ENCODE measurements around the gene GPER1. TPM values are rescaled to one million over a fixed set of nuclear protein-coding genes. Genes with fewer than 3 reads are reported as not detected.

The GPER1 gene
- total RNA-seq, 1 experiment from 2014 or later = not detected

GRCh38 chr7:1120791-1121190, 32.9 kb downstream of the GPER1 start:
- Histone ChIP-seq H4K20me1 (ENCODE audit: control insufficient read depth, insufficient read depth, insufficient read length) (no peaks in the 10 kb centered on the region), H3K9me3 (ENCODE audit: control insufficient read depth, low read depth, low read length) (no peaks in the 10 kb centered on the region), H3K27ac (ENCODE audit: insufficient read length, low read depth, low read length) (no peak overlapping the region), H3K79me2 (ENCODE audit: insufficient read depth, low read length) (peaks cover 8% of the 10 kb centered on the region; the same call in 1 of the 2 replicates), H2BK12ac (ENCODE audit: insufficient read length, low read depth, low read length) (no peak overlapping the region), H3K27me3 (ENCODE audit: insufficient read depth, low read length) (no peaks in the 10 kb centered on the region), H4K8ac (replicated peaks; ENCODE audit: insufficient read length, low read depth, low read length) (no peak overlapping the region), H3T11ph (ENCODE audit: low read length) (no peak overlapping the region), H3K18ac (ENCODE audit: insufficient read length, low read depth, low read length) (no peak overlapping the region), H3K14ac (ENCODE audit: insufficient read depth, low read length) (no peak overlapping the region), H3K23me2 (ENCODE audit: insufficient read length, low read depth, low read length, poor library complexity, severe bottlenecking) (no peaks in the 10 kb centered on the region), H3K4me2 (ENCODE audit: insufficient read depth, insufficient read length, low read length) (no peak overlapping the region), H3K9ac (ENCODE audit: extremely low read depth, insufficient read length, low read length) (no peak overlapping the region), H2BK20ac (ENCODE audit: low read depth, low read length, poor library complexity, severe bottlenecking) (no peak overlapping the region), H4K91ac (ENCODE audit: insufficient read length, low read depth, low read length) (no peak overlapping the region), H2AK5ac (ENCODE audit: insufficient read length, low read length) (no peak overlapping the region), H2AFZ (ENCODE audit: low read length) (no peak overlapping the region), H3K79me1 (ENCODE audit: insufficient read depth, low read depth, low read length, poor library complexity, severe bottlenecking) (peaks cover 3% of the 10 kb centered on the region), H3K56ac (ENCODE audit: insufficient read length, low read depth, low read length) (no peak overlapping the region), H2BK5ac (ENCODE audit: insufficient read length, low read length) (no peak overlapping the region), H3K23ac (ENCODE audit: insufficient read length, low read depth, low read length) (no peak overlapping the region), H3K4me1 (ENCODE audit: insufficient read depth, low read length) (no peaks in the 10 kb centered on the region), H3K4ac (ENCODE audit: low read depth, low read length) (no peak overlapping the region), H4K5ac (ENCODE audit: insufficient read length, low read depth, low read length) (no peak overlapping the region), H2BK120ac (ENCODE audit: low read depth, low read length, poor library complexity, severe bottlenecking) (no peak overlapping the region), H2BK15ac (ENCODE audit: low read depth, low read length) (no peak overlapping the region)
- TF ChIP-seq, protein P1, sequence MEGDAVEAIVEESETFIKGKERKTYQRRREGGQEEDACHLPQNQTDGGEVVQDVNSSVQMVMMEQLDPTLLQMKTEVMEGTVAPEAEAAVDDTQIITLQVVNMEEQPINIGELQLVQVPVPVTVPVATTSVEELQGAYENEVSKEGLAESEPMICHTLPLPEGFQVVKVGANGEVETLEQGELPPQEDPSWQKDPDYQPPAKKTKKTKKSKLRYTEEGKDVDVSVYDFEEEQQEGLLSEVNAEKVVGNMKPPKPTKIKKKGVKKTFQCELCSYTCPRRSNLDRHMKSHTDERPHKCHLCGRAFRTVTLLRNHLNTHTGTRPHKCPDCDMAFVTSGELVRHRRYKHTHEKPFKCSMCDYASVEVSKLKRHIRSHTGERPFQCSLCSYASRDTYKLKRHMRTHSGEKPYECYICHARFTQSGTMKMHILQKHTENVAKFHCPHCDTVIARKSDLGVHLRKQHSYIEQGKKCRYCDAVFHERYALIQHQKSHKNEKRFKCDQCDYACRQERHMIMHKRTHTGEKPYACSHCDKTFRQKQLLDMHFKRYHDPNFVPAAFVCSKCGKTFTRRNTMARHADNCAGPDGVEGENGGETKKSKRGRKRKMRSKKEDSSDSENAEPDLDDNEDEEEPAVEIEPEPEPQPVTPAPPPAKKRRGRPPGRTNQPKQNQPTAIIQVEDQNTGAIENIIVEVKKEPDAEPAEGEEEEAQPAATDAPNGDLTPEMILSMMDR (conservative IDR thresholded peaks at IDR 0.05) = no peak
- no CpG with 5 or more reads among the region's 22 CpGs for WGBS (ENCODE audit: extremely low coverage, insufficient read length, low lambda C conversion rate)
- peaks cover 7 to 23% (median 18%) of the 10 kb centered on the region in 3 experiments for H3K36me3 Mint-ChIP-seq (ENCODE audit: insufficient read depth in 1 of 3, low read depth in 3 of 3)
- H3K4me1 Mint-ChIP-seq = peaks cover 15 to 25% of the 10 kb centered on the region in 2 experiments
- H3K4me3 Mint-ChIP-seq = no peak overlapping the region
- H3K9me3 Mint-ChIP-seq = peaks cover 0 to 7% of the 10 kb centered on the region in 2 experiments; a peak in 4 of 5 replicates
- DNase-seq = no peak
- no peaks in the 10 kb centered on the region for H3K27me3 Mint-ChIP-seq (ENCODE audit: low read depth)
- peak overlapping the region in 1 of 3 experiments; percentile 37; a peak in 2 of 7 replicates for H3K27ac Mint-ChIP-seq

All from H9 (cell line).